ENCODE results near the gene CXCL6. TPM values are rescaled to one million over a fixed set of nuclear protein-coding genes. Genes with fewer than 3 reads are reported as not detected.

The CXCL6 gene
- total RNA-seq, 1 donor, result under 0.01 TPM

DNA sequence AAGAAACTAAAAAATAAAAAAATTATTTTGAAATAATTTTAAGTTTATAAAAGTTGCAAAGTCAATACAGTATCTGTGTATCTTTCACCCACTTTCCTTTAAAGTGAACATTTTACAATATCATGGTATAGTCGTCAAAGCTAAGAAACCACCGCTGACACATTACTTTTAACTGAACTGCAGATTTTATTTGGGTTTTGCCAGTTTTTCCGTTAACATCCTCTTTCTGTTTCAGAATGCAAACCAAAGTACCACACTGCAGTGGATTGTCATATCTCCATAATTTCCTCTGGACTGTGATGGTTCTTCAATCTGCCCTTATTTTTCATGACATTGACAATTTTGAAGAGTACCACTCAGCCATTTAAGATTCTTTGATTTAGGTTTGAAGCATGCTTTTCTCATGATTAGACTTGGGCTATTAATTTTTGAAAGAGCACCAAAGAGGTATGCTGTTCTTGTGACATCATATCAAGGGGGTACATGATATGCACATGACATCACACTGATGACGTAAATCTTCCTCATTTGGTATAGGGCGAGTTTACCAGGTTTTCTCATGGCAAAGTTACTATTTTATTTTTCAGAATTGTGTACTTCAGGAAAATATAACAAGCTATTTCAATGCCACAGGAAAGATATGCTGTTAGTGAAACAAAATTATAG is 29.1 kb downstream of the CXCL6 start:
- no peak for DNase-seq (ENCODE audit: low read depth in 2 of 3, low spot score in 2 of 3)

DNA sequence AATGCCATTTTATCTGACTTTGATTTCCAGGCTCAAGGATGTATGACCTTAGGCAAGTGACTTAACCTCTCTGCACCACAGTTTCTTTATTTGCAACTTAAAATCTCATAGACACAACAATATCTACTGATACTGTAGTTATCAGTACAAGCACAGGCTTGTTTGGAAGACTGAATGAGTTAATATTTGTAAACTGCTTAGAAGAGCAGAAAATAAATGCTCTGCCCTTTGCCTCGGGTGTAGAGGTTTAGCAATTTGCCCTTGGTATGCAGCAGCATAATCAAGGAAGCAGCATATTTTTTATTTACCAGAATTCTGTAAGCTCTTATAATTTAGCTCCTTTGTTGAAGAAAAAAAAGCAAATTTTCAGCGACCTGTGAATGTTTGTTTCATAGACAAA is 29.8 kb downstream of the CXCL6 start:
- DNase-seq (ENCODE audit: low read depth in 2 of 3, low spot score in 2 of 3), result no peak

- DNase-seq (ENCODE audit: low read depth in 2 of 3, low spot score in 2 of 3), result peak in 1 of 3 donors; percentile 60
Measured at GRCh38 chr4:73867783-73868182, 31.3 kb downstream of the CXCL6 start.

DNA sequence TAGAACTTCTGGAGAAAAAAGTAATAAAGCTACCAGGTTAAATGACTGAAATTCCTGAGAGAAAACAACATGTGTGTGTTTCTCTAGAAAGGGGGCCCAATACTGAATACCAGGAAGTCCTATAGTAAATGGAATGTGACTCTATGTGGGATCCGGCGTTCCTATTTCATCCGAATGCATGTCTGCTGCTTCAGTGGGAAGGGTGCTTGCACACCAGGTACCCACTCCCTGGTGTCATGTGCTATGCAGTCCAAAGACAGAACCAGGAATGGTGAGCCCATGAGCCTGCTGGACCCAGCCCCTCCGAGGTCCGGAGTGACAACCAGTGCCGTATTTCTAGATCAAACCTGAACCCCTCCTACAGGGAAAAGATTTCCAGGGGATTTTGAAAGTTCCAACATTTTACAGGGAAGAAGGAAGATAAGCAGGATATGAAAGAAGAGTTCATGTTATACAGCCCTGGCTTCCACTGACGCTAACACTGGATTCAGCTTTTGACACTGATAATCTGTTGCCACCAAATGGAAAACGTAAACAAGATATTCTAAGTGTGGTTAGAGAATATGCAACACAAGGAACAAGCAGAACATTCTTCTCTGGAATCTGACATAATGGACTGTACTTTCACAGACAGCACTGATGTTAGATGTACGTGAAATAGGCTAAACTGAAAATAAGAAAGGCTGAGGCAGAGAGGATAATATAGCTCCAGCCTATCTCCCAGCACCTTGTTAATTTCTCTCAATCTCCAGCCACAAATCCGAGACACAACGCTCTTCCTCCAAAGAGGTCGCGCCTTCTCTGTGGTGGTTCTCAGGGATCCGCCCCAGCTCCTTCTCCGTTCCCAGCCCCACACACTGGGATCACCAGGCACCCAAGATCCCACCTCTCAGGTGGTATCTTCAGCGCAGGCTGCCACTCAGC is 32.0 kb downstream of the CXCL6 start:
- DNase-seq (ENCODE audit: low read depth in 2 of 3, low spot score in 2 of 3), result no peak

DNA sequence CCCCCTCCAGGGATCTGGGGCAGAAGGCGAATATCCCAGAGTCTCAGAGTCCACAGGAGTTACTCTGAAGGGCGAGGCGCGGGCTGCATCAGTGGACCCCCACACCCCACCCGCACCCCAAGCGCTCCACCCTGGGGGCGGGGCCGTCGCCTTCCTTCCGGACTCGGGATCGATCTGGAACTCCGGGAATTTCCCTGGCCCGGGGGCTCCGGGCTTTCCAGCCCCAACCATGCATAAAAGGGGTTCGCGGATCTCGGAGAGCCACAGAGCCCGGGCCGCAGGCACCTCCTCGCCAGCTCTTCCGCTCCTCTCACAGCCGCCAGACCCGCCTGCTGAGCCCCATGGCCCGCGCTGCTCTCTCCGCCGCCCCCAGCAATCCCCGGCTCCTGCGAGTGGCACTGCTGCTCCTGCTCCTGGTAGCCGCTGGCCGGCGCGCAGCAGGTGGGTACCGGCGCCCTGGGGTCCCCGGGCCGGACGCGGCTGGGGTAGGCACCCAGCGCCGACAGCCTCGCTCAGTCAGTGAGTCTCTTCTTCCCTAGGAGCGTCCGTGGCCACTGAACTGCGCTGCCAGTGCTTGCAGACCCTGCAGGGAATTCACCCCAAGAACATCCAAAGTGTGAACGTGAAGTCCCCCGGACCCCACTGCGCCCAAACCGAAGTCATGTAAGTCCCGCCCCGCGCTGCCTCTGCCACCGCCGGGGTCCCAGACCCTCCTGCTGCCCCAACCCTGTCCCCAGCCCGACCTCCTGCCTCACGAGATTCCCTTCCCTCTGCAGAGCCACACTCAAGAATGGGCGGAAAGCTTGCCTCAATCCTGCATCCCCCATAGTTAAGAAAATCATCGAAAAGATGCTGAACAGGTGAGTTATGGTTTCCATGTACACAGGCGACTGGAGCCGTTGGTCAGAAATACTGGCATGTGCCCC is 32.9 kb downstream of the CXCL6 start, which contains the start of gene CXCL1:
TSS of gene CXCL1 (plus strand) at position 264 of the 926 bp plus-strand sequence. CDS start at position 342, 78 bp downstream.
- DNase-seq (ENCODE audit: low read depth in 2 of 3, low spot score in 2 of 3), result peak in 2 of 3 donors; percentile 37 to 60

DNA sequence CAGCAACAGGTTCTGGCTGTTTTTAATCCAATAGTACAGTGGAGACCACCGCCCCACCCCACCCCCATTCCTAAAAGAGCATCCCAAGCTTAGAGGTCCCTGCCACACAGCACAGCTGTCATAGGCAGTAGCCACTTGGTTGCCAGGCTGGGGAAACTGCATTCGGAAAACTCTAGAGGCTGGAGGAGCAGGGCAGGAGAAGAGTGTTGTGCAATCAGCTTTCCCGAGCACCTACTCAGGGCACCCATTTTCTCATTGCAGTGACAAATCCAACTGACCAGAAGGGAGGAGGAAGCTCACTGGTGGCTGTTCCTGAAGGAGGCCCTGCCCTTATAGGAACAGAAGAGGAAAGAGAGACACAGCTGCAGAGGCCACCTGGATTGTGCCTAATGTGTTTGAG is 33.8 kb downstream of the CXCL6 start:
- DNase-seq (ENCODE audit: low read depth in 2 of 3, low spot score in 2 of 3), result no peak

- DNase-seq (ENCODE audit: low read depth in 2 of 3, low spot score in 2 of 3), result no peak
Measured at GRCh38 chr4:73870768-73871167, 34.3 kb downstream of the CXCL6 start.

DNA sequence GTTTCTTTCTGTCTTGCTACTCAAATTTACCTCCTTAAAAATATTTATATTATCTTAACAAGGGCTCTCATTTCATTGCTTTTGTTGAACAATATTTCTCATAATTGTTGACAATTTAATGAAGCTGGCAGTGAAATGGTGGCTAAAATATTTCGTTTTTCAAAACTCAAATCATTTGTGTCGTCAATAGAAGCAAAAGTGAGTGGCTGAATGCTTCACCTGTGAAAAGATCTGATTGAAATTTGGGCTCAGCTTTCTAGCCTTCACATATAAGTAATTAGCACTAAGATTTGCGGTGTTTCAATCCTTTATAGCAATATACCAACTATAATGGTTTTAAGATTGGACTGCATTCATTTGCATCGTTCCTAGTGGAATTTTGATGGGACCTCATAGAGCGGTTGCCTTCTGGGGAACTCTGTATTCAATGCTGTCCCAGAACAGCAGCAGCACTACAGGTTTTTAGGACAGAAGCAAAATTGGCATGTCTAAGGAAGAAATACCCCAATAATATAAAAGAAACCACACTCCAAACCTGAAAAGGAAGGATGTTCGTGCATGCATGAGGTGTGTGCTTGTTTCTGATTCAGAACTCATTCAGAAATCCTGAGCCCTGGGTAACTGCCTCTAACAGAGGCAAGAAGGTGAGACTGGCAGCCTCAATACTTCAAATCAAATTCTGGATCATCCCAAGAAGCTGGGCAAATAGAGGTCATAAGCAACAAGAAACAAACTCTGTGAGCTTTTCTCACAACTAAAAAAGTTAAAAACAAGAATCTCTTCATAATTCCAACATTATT is 35.2 kb downstream of the CXCL6 start:
- DNase-seq (ENCODE audit: low read depth in 2 of 3, low spot score in 2 of 3), result no peak

DNA sequence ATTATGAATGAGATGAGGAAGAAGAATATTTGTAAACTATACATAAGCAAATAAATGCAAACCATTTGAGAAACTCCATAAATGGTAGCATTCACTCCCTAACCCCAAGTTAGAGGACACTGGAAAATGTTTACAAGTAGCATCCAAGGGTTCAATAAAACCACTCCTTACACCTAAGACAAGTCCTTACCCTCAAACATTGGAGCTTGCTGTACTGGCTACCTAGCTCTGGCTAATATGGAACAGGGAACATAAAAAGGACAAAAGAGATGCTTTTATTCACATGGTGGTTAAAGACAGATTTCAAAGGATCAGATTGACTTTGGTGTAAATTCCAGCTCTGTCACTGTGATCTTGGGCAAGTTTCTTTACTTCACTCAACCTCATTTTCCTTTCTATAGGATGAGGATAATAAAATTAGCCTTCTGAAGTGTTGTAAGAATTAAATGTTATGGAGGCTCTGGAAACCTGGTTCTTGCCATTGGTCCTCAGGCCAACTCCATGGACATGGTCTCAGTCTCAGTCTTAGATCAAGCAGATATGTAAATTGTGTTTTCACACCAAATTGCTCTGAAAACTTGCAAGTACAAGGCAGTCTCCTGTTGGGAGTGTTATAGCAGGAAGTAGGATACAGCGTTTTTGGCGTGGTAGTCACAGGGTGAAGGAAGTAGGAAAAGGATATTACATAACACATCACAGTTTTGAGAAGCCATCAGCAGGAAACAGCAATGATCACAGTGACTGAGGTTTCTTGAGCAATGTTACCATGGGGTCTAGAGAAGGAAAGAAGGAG is 36.0 kb downstream of the CXCL6 start:
- peak in 1 of 3 donors; percentile 29 for DNase-seq (ENCODE audit: low read depth in 2 of 3, low spot score in 2 of 3)

DNA sequence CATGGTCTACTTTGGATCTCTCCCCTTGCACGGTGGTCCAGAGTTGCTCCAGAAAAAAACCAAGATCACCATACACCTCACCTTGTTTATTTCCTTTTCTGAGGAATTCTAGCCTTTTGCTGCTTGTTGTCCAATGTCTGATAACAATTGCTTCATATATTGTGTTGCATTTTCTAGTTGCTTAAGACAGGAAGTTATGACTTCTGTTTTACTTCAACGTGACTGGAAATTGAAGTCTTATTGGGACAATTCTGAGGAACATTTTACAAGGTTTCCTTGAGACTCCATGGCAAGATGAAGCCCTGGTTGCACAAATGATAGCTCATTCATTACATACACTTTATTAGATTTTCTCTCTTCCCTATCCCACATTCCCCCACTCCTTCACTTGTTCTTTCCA is 37.9 kb downstream of the CXCL6 start:
- DNase-seq (ENCODE audit: low read depth in 2 of 3, low spot score in 2 of 3), result no peak

- DNase-seq (ENCODE audit: low read depth in 2 of 3, low spot score in 2 of 3), result no peak
Measured at GRCh38 chr4:73875401-73875800, 38.9 kb downstream of the CXCL6 start.

DNA sequence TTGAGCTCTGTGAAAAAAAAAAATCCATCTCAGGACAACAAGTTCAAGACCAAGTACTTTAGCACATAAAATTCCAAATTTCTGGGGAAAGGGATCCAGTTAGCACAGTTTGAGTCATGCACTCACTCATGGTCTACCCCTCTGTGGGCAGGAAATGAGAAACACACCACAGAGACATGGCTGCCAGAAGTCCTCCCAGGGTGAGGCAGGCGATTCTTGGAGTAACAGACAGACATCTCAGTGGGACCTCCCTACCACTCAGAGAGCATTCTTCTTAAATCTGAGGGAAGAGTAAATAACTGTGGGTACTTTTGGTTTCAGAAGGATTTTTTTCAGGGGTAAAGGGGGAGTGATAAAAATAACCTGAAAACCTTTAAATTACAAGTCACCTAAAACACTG is 46.8 kb downstream of the CXCL6 start:
- DNase-seq (ENCODE audit: low read depth in 2 of 3, low spot score in 2 of 3), result no peak

DNA sequence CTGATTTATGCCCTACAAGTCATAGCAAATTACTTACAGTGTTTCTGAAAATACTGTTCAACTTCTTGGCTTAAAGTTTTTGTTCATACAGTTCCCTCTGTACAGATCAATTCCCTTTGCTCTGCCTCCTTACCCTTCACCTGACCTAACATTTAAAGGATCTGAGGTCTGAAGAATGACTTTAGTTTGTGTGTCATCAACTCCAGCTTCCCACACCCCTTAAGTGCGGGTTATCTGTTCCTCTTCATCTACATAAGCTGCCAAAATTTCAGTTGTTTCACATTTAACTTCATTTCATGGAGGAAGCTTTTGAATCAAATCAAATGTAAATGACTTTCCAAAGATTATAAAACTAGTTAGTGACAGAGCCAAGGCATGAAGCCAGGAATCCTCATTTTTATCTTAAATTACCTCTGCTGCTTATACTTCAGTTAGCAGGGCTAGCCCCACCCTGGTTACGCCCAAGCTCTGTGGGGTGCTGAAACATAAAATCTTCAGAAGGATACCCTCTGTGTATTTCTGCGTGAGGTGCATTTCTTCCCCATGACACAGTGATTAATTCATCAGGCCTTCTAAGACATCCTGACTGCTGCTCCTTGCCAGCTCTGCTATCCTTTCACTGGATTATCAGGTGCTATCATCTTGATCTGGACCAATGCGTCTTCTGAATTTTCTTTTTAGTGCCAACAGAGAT is 49.2 kb downstream of the CXCL6 start:
- no peak for DNase-seq (ENCODE audit: low read depth in 2 of 3, low spot score in 2 of 3)

Other genes starting within 250 kb of the CXCL6 start
- 1.3 TPM for gene RASSF6, start 216.2 kb upstream of the CXCL6 start, total RNA-seq
- gene CXCL8, start 96.1 kb upstream of the CXCL6 start, total RNA-seq, result 16.4 TPM
- gene PF4V1, start 16.6 kb downstream of the CXCL6 start, total RNA-seq, result 1.1 TPM
- 0.27 TPM for gene CXCL1, start 32.7 kb downstream of the CXCL6 start, total RNA-seq
- 10.5 TPM for gene PF4, start 145.3 kb downstream of the CXCL6 start, total RNA-seq
- gene PPBP, start 151.5 kb downstream of the CXCL6 start, total RNA-seq, result 17.8 TPM
- gene CXCL5, start 162.0 kb downstream of the CXCL6 start, total RNA-seq, result not detected
- 5.7 TPM for gene CXCL3, start 202.0 kb downstream of the CXCL6 start, total RNA-seq